ENCODE results near the gene ECE2.
"Not testable (repeated sequence)": the region's sequence is repeated elsewhere in the genome, so short reads cannot be mapped to it uniquely, and the experiment has no call there.

Gene ECE2

DNA sequence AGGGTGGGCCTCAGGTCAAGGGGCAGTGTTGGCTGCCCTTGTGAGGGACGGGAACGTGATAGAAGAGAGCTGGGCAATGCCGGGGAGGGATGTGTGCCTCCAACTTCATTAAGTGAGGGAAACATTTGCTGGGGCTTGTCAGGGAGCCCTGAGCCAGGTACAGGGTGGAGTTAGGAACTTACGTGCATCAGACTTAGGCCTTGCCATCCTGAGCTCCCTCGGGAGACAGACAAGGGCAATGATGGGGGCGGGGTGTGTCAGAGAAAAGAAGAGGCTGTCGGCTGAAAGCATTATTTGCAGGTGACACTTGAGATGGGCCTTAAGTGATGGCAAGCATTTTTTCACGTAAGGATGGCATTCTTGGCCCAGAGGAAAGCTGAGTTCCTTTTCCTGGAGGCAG, 63.2 kb downstream of the ECE2 start:
- DNase-seq (ENCODE audit: low read depth) = no peak
- TF ChIP-seq POLR2A (IDR thresholded peaks at IDR 0.05; ENCODE audit: extremely low read depth, insufficient read length) = no peak
- TF ChIP-seq, protein P1, sequence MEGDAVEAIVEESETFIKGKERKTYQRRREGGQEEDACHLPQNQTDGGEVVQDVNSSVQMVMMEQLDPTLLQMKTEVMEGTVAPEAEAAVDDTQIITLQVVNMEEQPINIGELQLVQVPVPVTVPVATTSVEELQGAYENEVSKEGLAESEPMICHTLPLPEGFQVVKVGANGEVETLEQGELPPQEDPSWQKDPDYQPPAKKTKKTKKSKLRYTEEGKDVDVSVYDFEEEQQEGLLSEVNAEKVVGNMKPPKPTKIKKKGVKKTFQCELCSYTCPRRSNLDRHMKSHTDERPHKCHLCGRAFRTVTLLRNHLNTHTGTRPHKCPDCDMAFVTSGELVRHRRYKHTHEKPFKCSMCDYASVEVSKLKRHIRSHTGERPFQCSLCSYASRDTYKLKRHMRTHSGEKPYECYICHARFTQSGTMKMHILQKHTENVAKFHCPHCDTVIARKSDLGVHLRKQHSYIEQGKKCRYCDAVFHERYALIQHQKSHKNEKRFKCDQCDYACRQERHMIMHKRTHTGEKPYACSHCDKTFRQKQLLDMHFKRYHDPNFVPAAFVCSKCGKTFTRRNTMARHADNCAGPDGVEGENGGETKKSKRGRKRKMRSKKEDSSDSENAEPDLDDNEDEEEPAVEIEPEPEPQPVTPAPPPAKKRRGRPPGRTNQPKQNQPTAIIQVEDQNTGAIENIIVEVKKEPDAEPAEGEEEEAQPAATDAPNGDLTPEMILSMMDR (IDR thresholded peaks at IDR 0.05; ENCODE audit: low read depth, low read length) = no peak
- TF ChIP-seq, protein P2, sequence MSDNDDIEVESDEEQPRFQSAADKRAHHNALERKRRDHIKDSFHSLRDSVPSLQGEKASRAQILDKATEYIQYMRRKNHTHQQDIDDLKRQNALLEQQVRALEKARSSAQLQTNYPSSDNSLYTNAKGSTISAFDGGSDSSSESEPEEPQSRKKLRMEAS (IDR thresholded peaks at IDR 0.05; ENCODE audit: low read depth, low read length) = no peak
- TF ChIP-seq MYC (IDR thresholded peaks at IDR 0.05; ENCODE audit: low read depth, low read length) = no peak
- H3K4me3 ChIP-seq (ENCODE audit: low read depth, low read length) = no peak overlapping the region

GRCh38 chr3:184339451-184340135, 63.8 kb downstream of the ECE2 start:
- H3K4me3 ChIP-seq (ENCODE audit: low read depth, low read length); DNase-seq (ENCODE audit: low read depth): not testable (repeated sequence)

GRCh38 chr3:184341925-184342324, 66.1 kb downstream of the ECE2 start:
- no peak for DNase-seq (ENCODE audit: low read depth)
- no peak overlapping the region for H3K4me3 ChIP-seq (ENCODE audit: low read depth, low read length)
- TF ChIP-seq, protein P1 (IDR thresholded peaks at IDR 0.05; ENCODE audit: low read depth, low read length) = no peak
- TF ChIP-seq MYC (IDR thresholded peaks at IDR 0.05; ENCODE audit: low read depth, low read length) (no peak), POLR2A (IDR thresholded peaks at IDR 0.05; ENCODE audit: extremely low read depth, insufficient read length) (no peak)
- TF ChIP-seq, protein P2 (IDR thresholded peaks at IDR 0.05; ENCODE audit: low read depth, low read length) = no peak

Data from NB4 (cell line).